Esophagus muscularis mucosa (tissue), 4 donors: ENCODE data around the gene DOCK8. TPM values are rescaled to one million over a fixed set of nuclear protein-coding genes. Genes with fewer than 3 reads are reported as not detected.

Source experiments
- DNase-seq: peaks from one replicate; pipeline ENCODE4 v3.0.0-alpha.2; 2017; ENCODE audit errors: extremely low spot score
- H3K27ac ChIP-seq, 4 donors: fragments of 200-600 bp; sonication (generic); replicated peaks in 1 of 4; 1 replicate in 3 of 4; 2 replicates in 1 of 4; pipeline ENCODE4 v1.5.1; 2016 to 2019; ENCODE audit warnings: mild to moderate bottlenecking in 1 of 4
- H3K27me3 ChIP-seq, 4 donors: fragments of 200-600 bp; sonication (generic); one replicate each; pipeline versions ENCODE4 v1.5.1 to v1.6.0; 2016 to 2019
- H3K36me3 ChIP-seq, 4 donors: fragments of 200-600 bp; sonication (generic); one replicate each; pipeline ENCODE4 v1.5.1; 2016 to 2019
- H3K4me1 ChIP-seq, 4 donors: fragments of 200-600 bp; sonication (generic); one replicate each; pipeline ENCODE4 v1.5.1; 2016 to 2019
- H3K4me3 ChIP-seq, 4 donors: fragments of 200-600 bp; sonication (generic); 1 replicate in 2 of 4; 2 replicates in 2 of 4; pipeline ENCODE4 v1.5.1; 2016 to 2019; ENCODE audit warnings: mild to moderate bottlenecking in 4 of 4, moderate library complexity in 1 of 4
- H3K9me3 ChIP-seq, 4 donors: fragments of 200-600 bp; sonication (generic); 1 replicate in 3 of 4; 2 replicates in 1 of 4; pipeline ENCODE4 v1.5.1; 2016 to 2019
- EP300 ChIP-seq: sonication (generic); formaldehyde crosslinking; IDR thresholded peaks from one replicate; pipeline ENCODE4 v1.6.1; 2017; ENCODE audit warnings: antibody characterized with exemption
- POLR2A ChIP-seq: fragments of 450-650 bp; IDR thresholded peaks from one replicate; pipeline ENCODE4 v1.6.1; 2017; ENCODE audit warnings: antibody characterized with exemption, moderate library complexity, mild to moderate bottlenecking, low read depth
- POLR2AphosphoS5 ChIP-seq, 2 donors: sonication (generic); formaldehyde crosslinking; IDR thresholded peaks; one replicate each; pipeline ENCODE4 v1.6.1; 2017; ENCODE audit warnings: antibody characterized with exemption in 2 of 2
- WGBS: methylation state at CpG from one replicate; pipeline ENCODE4 v1.1.5; 2018; 5-methylcytosine and 5-hydroxymethylcytosine counted together
- intact Hi-C: fragments of 100-400 bp; cut with DNase I; formaldehyde crosslinking; loops from one replicate; pipeline ENCODE4 v1.15.1; 2023
- total RNA-seq, 4 donors: library from RNA; depleted of rRNA; stranded (reverse); fragments of >200 nt; gene quantifications; one replicate each; pipeline versions ENCODE4 v1.1.0 to v1.2.1, GENCODE V29; 2016
- TF ChIP-seq, protein P1 (sequence below), 3 experiments: fragments of 200-600 bp in 2 of 3; fragments of 450-650 bp in 1 of 3; sonication (generic) in 2 of 3; IDR thresholded peaks; one replicate each; pipeline ENCODE4 v1.5.1; 2017 to 2019; ENCODE audit warnings: antibody characterized with exemption in 3 of 3, mild to moderate bottlenecking in 2 of 3, moderate library complexity in 1 of 3

The DOCK8 gene
- total RNA-seq, 4 donors from 2014 or later, result 45.1 to 72.8 (median 48.8) TPM

DNA sequence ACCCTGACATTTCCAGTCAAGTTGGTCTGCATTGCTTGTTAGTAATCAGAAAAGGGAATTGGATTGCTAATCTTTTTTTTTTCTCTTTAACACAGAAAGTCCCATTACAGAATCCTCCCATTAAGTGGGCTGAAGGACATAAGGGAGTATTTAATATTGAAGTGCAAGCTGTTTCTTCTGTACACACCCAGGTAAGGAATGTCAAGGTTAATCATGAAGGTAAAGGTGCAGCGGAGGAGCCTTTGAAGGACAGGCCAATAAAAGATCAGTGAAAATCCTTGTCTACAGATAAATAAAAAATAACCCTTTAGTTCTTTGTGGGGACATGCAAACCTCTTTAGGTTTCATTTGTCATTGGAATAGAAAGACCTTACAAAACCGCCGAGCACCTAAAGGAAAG is 161.4 kb downstream of the DOCK8 start:
- WGBS, result 90% methylated on average over 3 of the region's 3 CpGs
- no peak for DNase-seq
- H3K4me3 ChIP-seq, result no peak overlapping the region
- H3K36me3 ChIP-seq, result peaks cover 0 to 90% (median 55%) of the 10 kb centered on the region in 4 donors
- H3K9me3 ChIP-seq, result no peaks in the 10 kb centered on the region
- no peaks in the 10 kb centered on the region for H3K4me1 ChIP-seq
- intact Hi-C loops, result no loop called here
- H3K27ac ChIP-seq, result no peak overlapping the region
- no peaks in the 10 kb centered on the region for H3K27me3 ChIP-seq
- TF ChIP-seq EP300, result no peak
- no peak for TF ChIP-seq POLR2AphosphoS5 (IDR thresholded peaks at IDR 0.05)
- TF ChIP-seq, protein P1, sequence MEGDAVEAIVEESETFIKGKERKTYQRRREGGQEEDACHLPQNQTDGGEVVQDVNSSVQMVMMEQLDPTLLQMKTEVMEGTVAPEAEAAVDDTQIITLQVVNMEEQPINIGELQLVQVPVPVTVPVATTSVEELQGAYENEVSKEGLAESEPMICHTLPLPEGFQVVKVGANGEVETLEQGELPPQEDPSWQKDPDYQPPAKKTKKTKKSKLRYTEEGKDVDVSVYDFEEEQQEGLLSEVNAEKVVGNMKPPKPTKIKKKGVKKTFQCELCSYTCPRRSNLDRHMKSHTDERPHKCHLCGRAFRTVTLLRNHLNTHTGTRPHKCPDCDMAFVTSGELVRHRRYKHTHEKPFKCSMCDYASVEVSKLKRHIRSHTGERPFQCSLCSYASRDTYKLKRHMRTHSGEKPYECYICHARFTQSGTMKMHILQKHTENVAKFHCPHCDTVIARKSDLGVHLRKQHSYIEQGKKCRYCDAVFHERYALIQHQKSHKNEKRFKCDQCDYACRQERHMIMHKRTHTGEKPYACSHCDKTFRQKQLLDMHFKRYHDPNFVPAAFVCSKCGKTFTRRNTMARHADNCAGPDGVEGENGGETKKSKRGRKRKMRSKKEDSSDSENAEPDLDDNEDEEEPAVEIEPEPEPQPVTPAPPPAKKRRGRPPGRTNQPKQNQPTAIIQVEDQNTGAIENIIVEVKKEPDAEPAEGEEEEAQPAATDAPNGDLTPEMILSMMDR (IDR thresholded peaks at IDR 0.05), result no peak
- no peak for TF ChIP-seq POLR2A

GRCh38 chr9:378263-378662 is 163.6 kb downstream of the DOCK8 start:
- Histone ChIP-seq H3K4me3 (no peak overlapping the region), H3K9me3 (no peaks in the 10 kb centered on the region), H3K27ac (no peak overlapping the region), H3K27me3 (no peaks in the 10 kb centered on the region), H3K4me1 (no peaks in the 10 kb centered on the region), H3K36me3 (peaks cover 0 to 86% (median 49%) of the 10 kb centered on the region in 4 donors)
- WGBS, result 70% methylated on average over 6 of the region's 6 CpGs
- intact Hi-C loops, result no loop called here
- DNase-seq, result no peak
- TF ChIP-seq POLR2A (no peak), EP300 (no peak), POLR2AphosphoS5 (IDR thresholded peaks at IDR 0.05) (no peak)
- TF ChIP-seq, protein P1 (IDR thresholded peaks at IDR 0.05), result no peak

- no peaks in the 10 kb centered on the region for H3K4me1 ChIP-seq
- H3K27me3 ChIP-seq, result no peaks in the 10 kb centered on the region
- no peaks in the 10 kb centered on the region for H3K9me3 ChIP-seq
- H3K4me3 ChIP-seq, result no peak overlapping the region
- TF ChIP-seq EP300, result no peak
- no peak for TF ChIP-seq POLR2A
- TF ChIP-seq, protein P1 (IDR thresholded peaks at IDR 0.05), result no peak
- no peak for TF ChIP-seq POLR2AphosphoS5 (IDR thresholded peaks at IDR 0.05)
- H3K36me3 ChIP-seq, result peaks cover 0 to 73% (median 41%) of the 10 kb centered on the region in 4 donors
- no peak overlapping the region for H3K27ac ChIP-seq
- intact Hi-C loops, result loop anchor here (10.0 kb wide), 3 partner anchors 232 to 422 kb away; no protein-coding TSS in a partner anchor
- 86% methylated on average over 11 of the region's 11 CpGs for WGBS
- no peak for DNase-seq
These were observed 167.7 kb downstream of the DOCK8 start for GRCh38 chr9:382383-382782.

- Histone ChIP-seq H3K27me3 (no peaks in the 10 kb centered on the region), H3K27ac (no peak overlapping the region), H3K4me1 (no peaks in the 10 kb centered on the region), H3K4me3 (no peak overlapping the region), H3K36me3 (peaks cover 0 to 78% (median 44%) of the 10 kb centered on the region in 4 donors), H3K9me3 (no peaks in the 10 kb centered on the region)
- TF ChIP-seq, protein P1 (IDR thresholded peaks at IDR 0.05), result peak; percentile 57 to 80 (median 62)
- TF ChIP-seq POLR2A, result no peak
- WGBS, result 64% methylated on average over 9 of the region's 9 CpGs
- intact Hi-C loops, result loop anchor here (10.0 kb wide), 3 partner anchors 229 to 419 kb away; no protein-coding TSS in a partner anchor
- DNase-seq, result no peak
These were observed 171.2 kb downstream of the DOCK8 start for GRCh38 chr9:385818-386398.

DNA sequence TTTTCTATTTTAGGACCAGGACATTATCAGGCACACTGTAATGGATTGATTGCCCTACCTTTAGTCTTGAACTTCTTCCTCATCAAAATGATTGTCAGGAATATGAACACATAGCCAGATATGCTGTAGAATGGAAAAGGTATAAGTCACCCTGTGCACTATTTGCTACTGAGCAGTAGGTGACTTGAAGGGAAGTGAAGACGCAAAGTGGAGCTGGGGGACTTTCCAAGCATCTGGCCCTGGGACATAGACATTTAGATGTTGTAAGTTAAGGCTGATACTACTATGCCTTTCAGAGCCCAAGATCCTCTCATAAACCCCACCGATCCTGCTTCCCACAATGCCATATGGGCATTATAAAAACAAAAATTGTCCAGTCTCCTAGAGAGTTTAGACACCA is 174.5 kb downstream of the DOCK8 start:
- peaks cover 0 to 76% (median 38%) of the 10 kb centered on the region in 4 donors for H3K36me3 ChIP-seq

More for the DNA sequence above, 174.5 kb downstream of the DOCK8 start:
- WGBS, result 88% methylated on average over 2 of the region's 2 CpGs
- no peak for TF ChIP-seq POLR2A
- TF ChIP-seq POLR2AphosphoS5 (IDR thresholded peaks at IDR 0.05), result no peak
- TF ChIP-seq EP300, result no peak
- TF ChIP-seq, protein P1 (IDR thresholded peaks at IDR 0.05), result no peak
- intact Hi-C loops, result loop anchor here (10.0 kb wide), 3 partner anchors 226 to 416 kb away; no protein-coding TSS in a partner anchor
- Histone ChIP-seq H3K27me3 (no peaks in the 10 kb centered on the region), H3K4me1 (peaks cover 0 to 3% (median 0%) of the 10 kb centered on the region in 4 donors), H3K27ac (no peak overlapping the region), H3K4me3 (no peak overlapping the region), H3K9me3 (no peaks in the 10 kb centered on the region)
- DNase-seq, result no peak
